ENCODE results near the gene NID2.

GRCh38 chr14:52078095-52078531 lies 9.3 kb upstream of the NID2 start:
- TF ChIP-seq, protein P1, sequence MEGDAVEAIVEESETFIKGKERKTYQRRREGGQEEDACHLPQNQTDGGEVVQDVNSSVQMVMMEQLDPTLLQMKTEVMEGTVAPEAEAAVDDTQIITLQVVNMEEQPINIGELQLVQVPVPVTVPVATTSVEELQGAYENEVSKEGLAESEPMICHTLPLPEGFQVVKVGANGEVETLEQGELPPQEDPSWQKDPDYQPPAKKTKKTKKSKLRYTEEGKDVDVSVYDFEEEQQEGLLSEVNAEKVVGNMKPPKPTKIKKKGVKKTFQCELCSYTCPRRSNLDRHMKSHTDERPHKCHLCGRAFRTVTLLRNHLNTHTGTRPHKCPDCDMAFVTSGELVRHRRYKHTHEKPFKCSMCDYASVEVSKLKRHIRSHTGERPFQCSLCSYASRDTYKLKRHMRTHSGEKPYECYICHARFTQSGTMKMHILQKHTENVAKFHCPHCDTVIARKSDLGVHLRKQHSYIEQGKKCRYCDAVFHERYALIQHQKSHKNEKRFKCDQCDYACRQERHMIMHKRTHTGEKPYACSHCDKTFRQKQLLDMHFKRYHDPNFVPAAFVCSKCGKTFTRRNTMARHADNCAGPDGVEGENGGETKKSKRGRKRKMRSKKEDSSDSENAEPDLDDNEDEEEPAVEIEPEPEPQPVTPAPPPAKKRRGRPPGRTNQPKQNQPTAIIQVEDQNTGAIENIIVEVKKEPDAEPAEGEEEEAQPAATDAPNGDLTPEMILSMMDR (IDR thresholded peaks at IDR 0.05): no peak
- no peak for TF ChIP-seq EZH2 (IDR thresholded peaks at IDR 0.05)
